ENCODE results near the gene GPR35. TPM values are rescaled to one million over a fixed set of nuclear protein-coding genes. Genes with fewer than 3 reads are reported as not detected.

GPR35 gene
- total and polyA plus RNA-seq, 7 experiments from 2014 or later = 0.20 to 19.0 (median 8.4) TPM

DNA sequence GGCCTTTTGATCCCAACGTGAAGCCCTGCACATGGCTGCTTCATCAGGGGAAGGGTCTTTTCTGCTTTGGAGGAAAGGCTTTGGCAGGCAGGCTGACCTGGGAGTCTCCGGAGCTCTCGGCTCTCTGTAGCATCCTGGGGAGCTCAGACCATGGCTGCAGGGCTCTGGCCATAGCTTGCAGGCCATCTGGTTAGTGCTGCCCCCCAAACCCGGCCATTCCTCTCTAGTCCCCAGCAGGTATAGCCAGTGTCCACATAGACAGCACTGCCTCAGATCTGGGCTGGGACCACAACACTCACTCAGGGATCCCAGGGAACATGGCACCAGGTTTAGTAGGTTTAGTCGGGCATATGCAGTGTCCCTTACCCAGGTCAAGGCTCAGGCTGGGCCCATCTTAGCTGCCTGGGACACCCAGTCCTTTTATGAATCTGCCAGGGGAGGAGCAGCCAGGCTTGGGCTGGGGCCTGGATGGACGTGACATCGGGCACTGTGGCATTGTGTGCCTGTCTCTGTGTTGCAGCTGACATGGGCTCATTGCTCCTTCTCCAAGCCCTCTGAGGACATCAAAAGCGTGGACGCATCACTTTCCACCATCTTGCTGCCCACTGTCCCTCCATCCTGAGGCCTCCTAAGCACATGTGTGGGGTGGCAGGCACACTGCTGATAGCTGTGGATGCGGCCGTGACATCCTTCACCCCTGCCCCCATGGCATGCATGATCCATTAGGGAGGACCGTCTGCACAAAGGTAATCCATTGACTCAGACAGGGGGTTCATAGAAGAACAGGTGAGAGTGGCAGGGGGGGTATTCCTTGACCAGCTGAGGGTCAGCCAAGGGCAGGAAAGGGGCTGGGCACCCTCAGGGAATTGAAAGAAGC is 19.2 kb upstream of the GPR35 start:
- ChIA-PET CTCF (no interaction called here), POLR2A (no interaction called here)
- H3K9me3 ChIP-seq (ENCODE audit: control insufficient read depth in 2 of 3, low read length in 3 of 3) = no peaks in the 10 kb centered on the region
- intact Hi-C loops (cut with micrococcal nuclease) = no loop called here
- Mint-ChIP-seq H3K36me3 (peaks cover under 1 to 8% (median 7%) of the 10 kb centered on the region in 5 donors), H3K4me3 (no peak overlapping the region), H3K9me3 (no peaks in the 10 kb centered on the region), H3K4me1 (peaks cover 0 to 14% (median under 1%) of the 10 kb centered on the region in 7 donors), H3K27ac (peak overlapping the region in 1 of 9 donors; percentile 12), H3K27me3 (no peaks in the 10 kb centered on the region)
- H3K27me3 ChIP-seq (ENCODE audit: control insufficient read depth in 2 of 2, insufficient read depth in 2 of 2, low read length in 2 of 2) = no peaks in the 10 kb centered on the region
- no peaks in the 10 kb centered on the region for H3K4me1 ChIP-seq (ENCODE audit: control insufficient read depth in 2 of 2, insufficient read depth in 2 of 2, low read length in 2 of 2)
- ATAC-seq = no peak
- peaks cover 0 to 11% (median 0%) of the 10 kb centered on the region in 3 experiments for H3K36me3 ChIP-seq (ENCODE audit: control insufficient read depth in 2 of 3, insufficient read depth in 3 of 3, low read length in 3 of 3)
- DNase-seq = peak in 1 of 9 donors; percentile 6
- no peak overlapping the region for H3K27ac ChIP-seq (ENCODE audit: low read depth, low read length)
- H3K4me3 ChIP-seq (ENCODE audit: low read length) = no peak overlapping the region

DNA sequence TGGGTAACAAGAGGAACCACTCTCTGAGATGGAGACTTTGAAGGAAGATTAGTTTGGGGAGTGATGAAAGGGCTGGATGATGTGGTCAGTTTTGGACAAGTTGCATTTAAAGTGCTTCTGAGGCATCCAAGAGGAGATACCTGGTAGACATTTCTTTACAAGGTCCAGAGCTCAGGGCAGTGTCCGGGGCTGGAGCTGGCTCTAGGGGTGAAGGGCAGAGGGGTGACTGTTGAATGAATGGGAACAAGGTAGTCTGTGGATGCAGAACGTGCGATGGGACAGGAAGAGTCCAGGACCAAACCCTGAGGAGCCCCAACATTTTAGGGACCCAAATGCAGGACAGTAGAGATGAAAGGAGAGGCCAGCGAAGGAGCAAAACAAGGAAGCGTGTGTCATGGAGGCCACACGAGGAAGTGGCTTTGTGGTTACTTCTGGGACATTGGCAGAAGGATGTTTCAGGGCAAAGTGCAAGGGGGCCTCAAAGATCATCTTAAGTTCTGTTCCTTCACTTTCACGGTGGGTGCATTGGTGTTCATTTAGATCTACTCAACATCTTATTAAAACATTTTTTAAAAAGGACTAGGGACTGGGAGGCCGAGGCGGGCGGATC is 13.6 kb upstream of the GPR35 start:
- Histone ChIP-seq H3K4me1 (ENCODE audit: control insufficient read depth in 2 of 2, insufficient read depth in 2 of 2, low read length in 2 of 2) (peaks cover 0 to 16% of the 10 kb centered on the region in 2 donors), H3K9me3 (ENCODE audit: control insufficient read depth in 2 of 3, low read length in 3 of 3) (no peaks in the 10 kb centered on the region), H3K27me3 (ENCODE audit: control insufficient read depth in 2 of 2, insufficient read depth in 2 of 2, low read length in 2 of 2) (no peaks in the 10 kb centered on the region), H3K4me3 (ENCODE audit: low read length) (no peak overlapping the region), H3K36me3 (ENCODE audit: control insufficient read depth in 2 of 3, insufficient read depth in 3 of 3, low read length in 3 of 3) (no peaks in the 10 kb centered on the region), H3K27ac (ENCODE audit: low read depth, low read length) (no peak overlapping the region)
- intact Hi-C loops (cut with micrococcal nuclease) = loop anchor here in 1 of 2 donors (2.0 kb wide), 1 partner anchor 45 kb away; no protein-coding TSS in a partner anchor
- ATAC-seq (peak; percentile 73), DNase-seq (no peak)
- H3K9me3 Mint-ChIP-seq = peaks cover 0 to 3% (median 0%) of the 10 kb centered on the region in 11 donors
- H3K4me1 Mint-ChIP-seq = peaks cover 0 to 28% (median 11%) of the 10 kb centered on the region in 7 donors
- H3K36me3 Mint-ChIP-seq = peaks cover 7 to 26% (median 13%) of the 10 kb centered on the region in 5 donors
- ChIA-PET POLR2A (no interaction called here), CTCF (no interaction called here)
- peak overlapping the region in 5 of 9 donors; percentile 14 to 70 (median 33) for H3K27ac Mint-ChIP-seq
- no peaks in the 10 kb centered on the region for H3K27me3 Mint-ChIP-seq
- H3K4me3 Mint-ChIP-seq = peak overlapping the region in 4 of 10 donors; percentile 11 to 72 (median 30)

DNA sequence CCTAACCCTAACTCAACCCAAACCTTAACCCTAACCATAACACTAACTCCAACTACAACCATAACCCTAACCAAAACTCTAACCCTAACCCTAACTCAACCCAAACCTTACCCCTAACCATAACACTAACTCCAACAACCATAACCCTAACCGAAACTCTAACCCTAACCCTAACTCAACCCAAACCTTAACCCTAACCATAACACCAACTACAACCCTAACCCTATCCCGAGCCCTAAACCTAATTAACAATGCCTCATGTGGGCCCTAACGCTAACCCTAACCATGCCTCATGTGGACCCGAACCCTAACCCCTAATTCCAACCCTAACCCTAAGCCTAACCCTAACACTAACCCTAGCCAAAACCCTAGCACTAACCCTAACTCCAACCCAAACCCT is 11.5 kb upstream of the GPR35 start:
- no peaks in the 10 kb centered on the region for H3K9me3 ChIP-seq (ENCODE audit: control insufficient read depth in 2 of 3, low read length in 3 of 3)
- no peaks in the 10 kb centered on the region for H3K27me3 Mint-ChIP-seq
- H3K4me3 ChIP-seq (ENCODE audit: low read length) = no peak overlapping the region
- no peak for ATAC-seq
- H3K27me3 ChIP-seq (ENCODE audit: control insufficient read depth in 2 of 2, insufficient read depth in 2 of 2, low read length in 2 of 2) = no peaks in the 10 kb centered on the region
- H3K36me3 Mint-ChIP-seq = peaks cover 7 to 36% (median 24%) of the 10 kb centered on the region in 5 donors
- CTCF ChIA-PET = no interaction called here
- no peak for DNase-seq
- no peaks in the 10 kb centered on the region for H3K36me3 ChIP-seq (ENCODE audit: control insufficient read depth in 2 of 3, insufficient read depth in 3 of 3, low read length in 3 of 3)
- peaks cover 0 to 16% of the 10 kb centered on the region in 2 donors for H3K4me1 ChIP-seq (ENCODE audit: control insufficient read depth in 2 of 2, insufficient read depth in 2 of 2, low read length in 2 of 2)
- POLR2A ChIA-PET = no interaction called here
- peaks cover 0 to 12% (median 5%) of the 10 kb centered on the region in 11 donors for H3K9me3 Mint-ChIP-seq
- H3K27ac Mint-ChIP-seq = no peak overlapping the region
- H3K4me3 Mint-ChIP-seq = no peak overlapping the region
- no peak overlapping the region for H3K27ac ChIP-seq (ENCODE audit: low read depth, low read length)
- intact Hi-C loops (cut with micrococcal nuclease) = loop anchor here in 1 of 2 donors (1.0 to 2.0 kb wide), 2 partner anchors 8 to 47 kb away; no protein-coding TSS in a partner anchor
- peaks cover 0 to 31% (median 12%) of the 10 kb centered on the region in 7 donors for H3K4me1 Mint-ChIP-seq

DNA sequence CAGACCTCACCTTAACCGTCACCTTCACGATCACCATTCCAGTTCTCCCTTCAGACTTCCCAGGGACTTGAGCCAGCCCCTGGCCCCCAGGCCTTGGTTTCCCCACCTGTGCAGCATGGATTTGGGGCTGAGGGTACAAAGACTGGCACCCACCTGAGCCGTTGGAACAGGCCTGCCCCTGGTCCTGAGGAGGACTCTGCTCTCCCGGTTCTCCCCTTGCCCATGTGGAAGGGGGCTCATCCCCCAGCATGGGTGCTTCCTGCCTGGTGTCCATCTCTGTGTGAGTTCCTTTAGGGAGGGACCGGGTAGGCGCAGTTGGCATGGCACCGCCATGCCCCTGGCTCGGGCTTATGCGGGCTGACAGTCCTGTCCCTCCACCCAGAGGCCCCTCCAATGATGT is 10.9 kb upstream of the GPR35 start:
- ChIA-PET POLR2A (no interaction called here), CTCF (no interaction called here)
- no peak for ATAC-seq
- Mint-ChIP-seq H3K27ac (no peak overlapping the region), H3K9me3 (peaks cover 0 to 13% (median 5%) of the 10 kb centered on the region in 11 donors), H3K4me1 (peaks cover 0 to 34% (median 12%) of the 10 kb centered on the region in 7 donors), H3K27me3 (no peaks in the 10 kb centered on the region), H3K4me3 (no peak overlapping the region), H3K36me3 (peaks cover 7 to 37% (median 24%) of the 10 kb centered on the region in 5 donors)
- intact Hi-C loops (cut with micrococcal nuclease) = no loop called here
- Histone ChIP-seq H3K27me3 (ENCODE audit: control insufficient read depth in 2 of 2, insufficient read depth in 2 of 2, low read length in 2 of 2) (no peaks in the 10 kb centered on the region), H3K4me1 (ENCODE audit: control insufficient read depth in 2 of 2, insufficient read depth in 2 of 2, low read length in 2 of 2) (peaks cover 0 to 16% of the 10 kb centered on the region in 2 donors), H3K27ac (ENCODE audit: low read depth, low read length) (no peak overlapping the region), H3K9me3 (ENCODE audit: control insufficient read depth in 2 of 3, low read length in 3 of 3) (no peaks in the 10 kb centered on the region), H3K4me3 (ENCODE audit: low read length) (no peak overlapping the region), H3K36me3 (ENCODE audit: control insufficient read depth in 2 of 3, insufficient read depth in 3 of 3, low read length in 3 of 3) (no peaks in the 10 kb centered on the region)
- peak in 1 of 9 donors; percentile 1 for DNase-seq

DNA sequence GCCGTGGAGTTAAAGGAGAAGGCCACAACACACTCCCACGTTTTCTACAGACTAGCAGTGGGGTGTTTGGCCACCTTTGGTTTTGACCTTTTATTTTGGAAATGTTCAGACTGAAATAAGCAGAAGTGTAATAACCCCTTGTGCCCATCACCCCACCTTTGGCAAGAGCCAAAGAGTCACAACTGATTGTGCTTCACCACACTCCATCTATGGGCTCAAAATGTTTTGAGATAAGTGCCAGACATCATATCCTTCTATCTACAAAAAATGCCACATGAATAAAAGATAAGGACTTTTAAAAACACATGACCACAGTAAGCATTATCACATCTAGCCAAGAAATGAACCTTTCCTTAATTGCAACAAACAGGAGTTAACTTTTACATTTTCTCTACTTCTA is 9.9 kb upstream of the GPR35 start:
- H3K4me1 Mint-ChIP-seq = peaks cover 5 to 38% (median 14%) of the 10 kb centered on the region in 7 donors
- Histone ChIP-seq H3K36me3 (ENCODE audit: control insufficient read depth in 2 of 3, insufficient read depth in 3 of 3, low read length in 3 of 3) (no peaks in the 10 kb centered on the region), H3K4me1 (ENCODE audit: control insufficient read depth in 2 of 2, insufficient read depth in 2 of 2, low read length in 2 of 2) (peaks cover 0 to 17% of the 10 kb centered on the region in 2 donors), H3K9me3 (ENCODE audit: control insufficient read depth in 2 of 3, low read length in 3 of 3) (no peaks in the 10 kb centered on the region), H3K27ac (ENCODE audit: low read depth, low read length) (no peak overlapping the region), H3K4me3 (ENCODE audit: low read length) (no peak overlapping the region), H3K27me3 (ENCODE audit: control insufficient read depth in 2 of 2, insufficient read depth in 2 of 2, low read length in 2 of 2) (no peaks in the 10 kb centered on the region)
- ChIA-PET CTCF (no interaction called here), POLR2A (no interaction called here)
- H3K9me3 Mint-ChIP-seq = peaks cover 0 to 13% (median 5%) of the 10 kb centered on the region in 11 donors
- intact Hi-C loops (cut with micrococcal nuclease) = no loop called here
- H3K27me3 Mint-ChIP-seq = no peaks in the 10 kb centered on the region
- ATAC-seq = peak; percentile 48
- H3K36me3 Mint-ChIP-seq = peaks cover 7 to 34% (median 24%) of the 10 kb centered on the region in 5 donors
- no peak overlapping the region for H3K4me3 Mint-ChIP-seq
- DNase-seq = no peak
- peak overlapping the region in 1 of 9 donors; percentile 1 for H3K27ac Mint-ChIP-seq

DNA sequence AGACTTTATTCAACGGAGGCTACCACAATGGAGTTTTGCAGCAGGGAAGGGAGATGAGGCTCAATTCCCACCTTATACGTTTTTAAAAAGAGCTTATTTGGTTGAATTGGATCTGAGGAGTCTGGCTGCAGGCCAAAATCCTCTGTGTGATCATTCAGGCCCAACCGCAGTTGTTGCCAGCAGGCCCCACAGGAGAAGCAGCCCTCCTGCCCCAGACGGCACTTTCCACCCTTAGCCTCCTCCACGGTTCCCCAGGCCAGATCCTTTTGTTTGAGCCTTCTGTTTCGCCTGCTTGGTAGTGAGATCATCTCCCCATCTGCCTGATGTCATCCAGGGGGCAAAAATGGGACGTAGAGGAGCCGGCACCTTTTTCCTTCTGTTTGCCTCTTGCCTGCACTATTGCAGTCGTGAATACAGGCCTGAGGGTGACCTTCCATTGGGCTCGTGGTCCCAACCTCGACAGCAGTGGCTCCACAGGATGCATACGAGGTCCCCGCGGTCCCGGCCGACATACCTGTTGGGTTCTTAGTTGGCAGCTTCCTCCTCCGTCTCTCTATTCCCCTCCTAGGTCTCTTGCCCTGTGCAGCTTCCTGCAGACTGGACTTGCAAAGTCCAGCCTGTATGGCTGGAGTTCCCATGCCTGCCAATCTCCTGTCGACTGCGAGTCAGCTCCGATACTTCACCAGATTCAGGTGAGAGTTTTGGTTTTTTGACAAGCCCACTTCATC is 9.3 kb upstream of the GPR35 start:
- H3K4me1 ChIP-seq (ENCODE audit: control insufficient read depth in 2 of 2, insufficient read depth in 2 of 2, low read length in 2 of 2) = peaks cover 6 to 22% of the 10 kb centered on the region in 2 donors
- Mint-ChIP-seq H3K36me3 (peaks cover 7 to 34% (median 24%) of the 10 kb centered on the region in 5 donors), H3K9me3 (peaks cover 0 to 13% (median 5%) of the 10 kb centered on the region in 11 donors), H3K27ac (no peak overlapping the region), H3K4me1 (peaks cover 10 to 41% (median 19%) of the 10 kb centered on the region in 7 donors), H3K27me3 (no peaks in the 10 kb centered on the region), H3K4me3 (no peak overlapping the region)
- no peak overlapping the region for H3K4me3 ChIP-seq (ENCODE audit: low read length)
- POLR2A ChIA-PET = no interaction called here
- no peak for ATAC-seq
- peak in 1 of 9 donors; percentile 3 for DNase-seq
- no peaks in the 10 kb centered on the region for H3K27me3 ChIP-seq (ENCODE audit: control insufficient read depth in 2 of 2, insufficient read depth in 2 of 2, low read length in 2 of 2)
- intact Hi-C loops (cut with micrococcal nuclease) = no loop called here
- CTCF ChIA-PET = no interaction called here
- no peaks in the 10 kb centered on the region for H3K36me3 ChIP-seq (ENCODE audit: control insufficient read depth in 2 of 3, insufficient read depth in 3 of 3, low read length in 3 of 3)
- no peak overlapping the region for H3K27ac ChIP-seq (ENCODE audit: low read depth, low read length)
- H3K9me3 ChIP-seq (ENCODE audit: control insufficient read depth in 2 of 3, low read length in 3 of 3) = no peaks in the 10 kb centered on the region

Data from naive thymus-derived CD4-positive, alpha-beta T cell (primary cell).